ENCODE data around the gene TFB1M.

DNA sequence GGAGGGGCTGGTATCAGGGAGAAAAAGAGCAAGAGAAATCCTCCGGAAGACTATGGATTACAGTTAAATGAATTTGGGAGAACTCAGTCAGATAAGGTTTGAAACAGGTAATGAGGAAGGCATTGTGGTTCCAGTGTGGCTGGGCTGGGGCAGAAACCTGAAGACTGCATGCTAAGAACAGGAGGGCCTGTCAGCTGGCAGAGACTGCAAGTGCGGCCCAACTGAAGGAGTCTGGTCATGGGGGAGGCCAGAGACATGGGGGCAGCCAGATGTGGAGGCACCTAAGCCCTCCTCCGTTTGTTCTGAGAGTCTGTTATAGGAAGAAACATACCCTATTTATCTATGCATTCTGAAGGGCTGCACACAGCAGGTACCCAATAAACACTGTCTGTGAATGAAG, 16.6 kb downstream of the TFB1M start:
- TF ChIP-seq, protein P1, sequence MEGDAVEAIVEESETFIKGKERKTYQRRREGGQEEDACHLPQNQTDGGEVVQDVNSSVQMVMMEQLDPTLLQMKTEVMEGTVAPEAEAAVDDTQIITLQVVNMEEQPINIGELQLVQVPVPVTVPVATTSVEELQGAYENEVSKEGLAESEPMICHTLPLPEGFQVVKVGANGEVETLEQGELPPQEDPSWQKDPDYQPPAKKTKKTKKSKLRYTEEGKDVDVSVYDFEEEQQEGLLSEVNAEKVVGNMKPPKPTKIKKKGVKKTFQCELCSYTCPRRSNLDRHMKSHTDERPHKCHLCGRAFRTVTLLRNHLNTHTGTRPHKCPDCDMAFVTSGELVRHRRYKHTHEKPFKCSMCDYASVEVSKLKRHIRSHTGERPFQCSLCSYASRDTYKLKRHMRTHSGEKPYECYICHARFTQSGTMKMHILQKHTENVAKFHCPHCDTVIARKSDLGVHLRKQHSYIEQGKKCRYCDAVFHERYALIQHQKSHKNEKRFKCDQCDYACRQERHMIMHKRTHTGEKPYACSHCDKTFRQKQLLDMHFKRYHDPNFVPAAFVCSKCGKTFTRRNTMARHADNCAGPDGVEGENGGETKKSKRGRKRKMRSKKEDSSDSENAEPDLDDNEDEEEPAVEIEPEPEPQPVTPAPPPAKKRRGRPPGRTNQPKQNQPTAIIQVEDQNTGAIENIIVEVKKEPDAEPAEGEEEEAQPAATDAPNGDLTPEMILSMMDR (conservative IDR thresholded peaks at IDR 0.05), result no peak
- no peak for TF ChIP-seq EZH2 (IDR thresholded peaks at IDR 0.05; ENCODE audit: low read depth)
